Activated T-cell treated with anti-CD3 and anti-CD28 coated beads, Interleukin-2, amount 50 U/mL, for 24 hours (primary cell): ENCODE measurements around the gene RNF5.

Source experiments
- DNase-seq: peaks from one replicate; pipeline ENCODE4 v3.0.0-alpha.2; 2020
- H3K27ac Mint-ChIP-seq: 2 replicates; pipeline ENCODE4 v1.8.0; 2020; ENCODE audit warnings: mild to moderate bottlenecking, mixed read lengths
- H3K27me3 Mint-ChIP-seq: 2 replicates; pipeline ENCODE4 v1.8.0; 2020; ENCODE audit warnings: mixed read lengths
- H3K36me3 Mint-ChIP-seq: 2 replicates; pipeline ENCODE4 v1.8.0; 2020; ENCODE audit warnings: low read depth, mixed read lengths
- H3K4me1 Mint-ChIP-seq: 2 replicates; pipeline ENCODE4 v1.8.0; 2020; ENCODE audit warnings: low read depth, mixed read lengths
- H3K4me3 Mint-ChIP-seq: 2 replicates; pipeline ENCODE4 v1.8.0; 2020; ENCODE audit warnings: mild to moderate bottlenecking, moderate library complexity, mixed read lengths
- H3K9me3 Mint-ChIP-seq: 2 replicates; pipeline ENCODE4 v1.8.0; 2020; ENCODE audit warnings: mixed read lengths

The RNF5 gene

DNA sequence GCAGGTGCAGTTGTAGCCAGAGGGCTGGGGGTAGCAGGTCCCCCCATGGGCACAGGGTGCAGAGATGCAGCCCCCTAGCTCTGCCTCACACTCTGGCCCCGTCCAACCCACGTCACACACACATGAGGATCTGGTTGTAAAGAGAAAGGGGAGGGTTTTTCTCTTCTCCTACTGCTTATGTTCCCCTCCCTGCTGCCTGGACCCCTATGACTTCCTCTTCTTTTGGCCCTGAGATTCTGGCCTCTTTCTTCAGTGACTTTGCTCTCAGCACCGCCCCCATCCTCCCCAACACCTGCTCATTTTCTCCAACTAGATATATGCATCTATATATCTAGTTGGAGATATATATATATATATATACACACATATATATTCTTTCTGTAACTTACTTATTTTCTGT lies 35.9 kb downstream of the RNF5 start:
- DNase-seq = no peak
- no peak overlapping the region for H3K4me3 Mint-ChIP-seq
- no peaks in the 10 kb centered on the region for H3K9me3 Mint-ChIP-seq
- no peaks in the 10 kb centered on the region for H3K4me1 Mint-ChIP-seq
- H3K27ac Mint-ChIP-seq = no peak overlapping the region
- no peaks in the 10 kb centered on the region for H3K27me3 Mint-ChIP-seq
- no peaks in the 10 kb centered on the region for H3K36me3 Mint-ChIP-seq

DNA sequence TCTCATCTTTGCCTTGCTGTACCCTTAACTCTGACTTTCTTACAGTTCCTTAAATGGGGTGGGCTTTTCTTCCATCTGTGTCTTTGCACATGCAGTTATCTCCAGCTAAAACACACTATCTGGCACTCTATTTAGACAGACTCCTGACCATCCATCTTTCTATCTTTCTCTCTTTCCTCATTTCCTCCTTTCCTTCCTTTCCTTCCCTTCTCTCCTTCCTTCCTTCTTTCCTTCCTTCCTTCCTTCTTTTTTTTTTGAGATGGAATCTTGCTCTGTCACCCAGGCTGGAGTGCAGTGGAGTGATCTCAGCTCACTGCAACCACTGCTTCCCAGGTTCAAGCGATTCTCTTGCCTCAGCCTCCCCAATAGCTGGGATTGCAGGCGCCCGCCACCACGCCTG lies 37.4 kb downstream of the RNF5 start:
- Mint-ChIP-seq H3K27me3 (no peaks in the 10 kb centered on the region), H3K36me3 (no peaks in the 10 kb centered on the region), H3K27ac (no peak overlapping the region)

DNA sequence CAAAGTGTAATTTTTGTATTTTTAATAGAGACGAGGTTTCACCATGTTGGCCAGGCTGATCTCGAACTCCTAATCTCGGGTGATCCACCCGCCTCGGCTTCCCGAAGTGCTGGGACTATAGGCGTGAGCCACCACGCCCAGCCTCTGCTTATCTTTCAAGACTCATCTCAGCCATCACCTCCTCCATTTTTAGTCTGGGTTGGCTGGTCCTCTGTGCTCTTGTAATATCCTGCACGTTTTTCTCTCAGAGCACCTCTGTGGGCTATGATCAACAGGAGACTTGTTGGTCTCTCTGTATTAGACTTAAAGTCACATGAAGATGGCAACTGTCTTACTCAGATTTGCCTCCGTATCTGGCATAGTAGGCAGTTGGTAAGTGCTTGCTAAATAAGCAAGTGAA lies 38.1 kb downstream of the RNF5 start:
- Mint-ChIP-seq H3K27ac (no peak overlapping the region), H3K4me1 (no peaks in the 10 kb centered on the region), H3K36me3 (no peaks in the 10 kb centered on the region), H3K27me3 (no peaks in the 10 kb centered on the region), H3K9me3 (no peaks in the 10 kb centered on the region), H3K4me3 (no peak overlapping the region)
- no peak for DNase-seq

More for the DNA sequence above, 37.4 kb downstream of the RNF5 start:
- Mint-ChIP-seq H3K4me3 (no peak overlapping the region), H3K9me3 (no peaks in the 10 kb centered on the region), H3K4me1 (no peaks in the 10 kb centered on the region)
- no peak for DNase-seq

DNA sequence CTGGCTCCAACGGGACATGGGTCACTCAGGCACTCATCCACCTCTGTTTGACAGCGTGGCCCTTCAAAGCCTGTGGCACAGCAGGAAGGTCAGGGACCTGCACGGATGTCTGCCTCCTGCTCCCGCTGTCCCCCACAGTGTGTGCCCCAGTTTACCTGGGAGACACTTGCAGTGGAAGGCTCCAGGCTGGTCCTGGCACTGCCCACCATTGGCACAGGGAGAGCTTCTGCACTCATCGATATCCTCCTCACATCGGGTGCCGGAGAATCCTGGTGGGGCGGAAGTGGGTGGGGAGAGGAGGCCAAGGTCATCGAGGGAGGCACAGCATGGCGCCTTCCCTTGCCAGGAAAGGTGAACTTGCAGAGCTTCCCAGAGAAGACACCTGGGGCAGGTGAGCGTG lies 38.8 kb downstream of the RNF5 start:
- no peaks in the 10 kb centered on the region for H3K27me3 Mint-ChIP-seq

DNA sequence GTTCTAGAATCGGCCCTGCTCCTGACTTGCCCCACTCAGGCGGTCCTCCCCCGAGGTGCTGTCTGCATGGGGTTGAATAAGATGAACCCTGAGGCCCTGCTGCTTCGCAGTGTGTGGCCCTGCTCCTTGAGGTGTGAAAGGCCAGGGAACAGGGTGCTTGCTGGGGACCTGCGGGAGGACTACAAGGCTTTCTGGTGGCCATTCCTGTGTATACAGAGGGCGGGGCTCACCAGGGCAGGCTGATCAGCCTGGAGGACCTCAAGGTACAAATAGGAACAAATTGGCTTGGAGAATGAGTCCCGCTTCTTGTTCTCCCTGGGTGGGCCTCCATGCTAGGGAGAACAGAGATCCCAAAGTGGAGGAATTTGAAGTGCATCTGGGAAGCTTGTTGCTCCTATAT lies 40.0 kb downstream of the RNF5 start:
- H3K9me3 Mint-ChIP-seq = no peaks in the 10 kb centered on the region
- H3K4me3 Mint-ChIP-seq = no peak overlapping the region
- H3K27ac Mint-ChIP-seq = no peak overlapping the region
- no peaks in the 10 kb centered on the region for H3K36me3 Mint-ChIP-seq
- H3K4me1 Mint-ChIP-seq = peaks cover 10% of the 10 kb centered on the region
- H3K27me3 Mint-ChIP-seq = no peaks in the 10 kb centered on the region
- no peak for DNase-seq

More for the DNA sequence above, 38.8 kb downstream of the RNF5 start:
- Mint-ChIP-seq H3K4me3 (no peak overlapping the region), H3K9me3 (no peaks in the 10 kb centered on the region), H3K4me1 (no peaks in the 10 kb centered on the region), H3K36me3 (no peaks in the 10 kb centered on the region), H3K27ac (no peak overlapping the region)
- no peak for DNase-seq

DNA sequence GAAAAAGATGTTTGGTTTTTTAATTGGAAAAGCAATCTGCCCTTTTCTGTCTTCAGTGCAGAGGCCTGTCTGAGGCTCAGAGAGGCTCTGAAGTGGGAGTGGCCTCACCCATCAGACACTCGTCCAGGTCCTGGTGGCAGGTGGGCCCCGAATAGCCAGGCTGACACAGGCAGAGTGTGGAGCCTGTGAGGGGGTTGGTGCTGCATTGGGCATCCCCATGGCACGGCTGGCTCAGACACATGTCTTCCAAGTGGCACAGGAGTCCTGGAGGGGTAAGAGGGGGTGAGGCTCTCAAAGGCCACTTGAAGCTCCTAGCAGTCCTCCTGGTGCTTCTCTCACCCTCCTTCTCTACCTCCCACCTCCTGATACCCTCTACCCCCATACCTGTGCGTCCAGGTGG lies 41.8 kb downstream of the RNF5 start:
- Mint-ChIP-seq H3K36me3 (no peaks in the 10 kb centered on the region), H3K27me3 (no peaks in the 10 kb centered on the region), H3K9me3 (no peaks in the 10 kb centered on the region), H3K4me1 (peaks cover 10% of the 10 kb centered on the region), H3K27ac (no peak overlapping the region), H3K4me3 (no peak overlapping the region)
- no peak for DNase-seq

DNA sequence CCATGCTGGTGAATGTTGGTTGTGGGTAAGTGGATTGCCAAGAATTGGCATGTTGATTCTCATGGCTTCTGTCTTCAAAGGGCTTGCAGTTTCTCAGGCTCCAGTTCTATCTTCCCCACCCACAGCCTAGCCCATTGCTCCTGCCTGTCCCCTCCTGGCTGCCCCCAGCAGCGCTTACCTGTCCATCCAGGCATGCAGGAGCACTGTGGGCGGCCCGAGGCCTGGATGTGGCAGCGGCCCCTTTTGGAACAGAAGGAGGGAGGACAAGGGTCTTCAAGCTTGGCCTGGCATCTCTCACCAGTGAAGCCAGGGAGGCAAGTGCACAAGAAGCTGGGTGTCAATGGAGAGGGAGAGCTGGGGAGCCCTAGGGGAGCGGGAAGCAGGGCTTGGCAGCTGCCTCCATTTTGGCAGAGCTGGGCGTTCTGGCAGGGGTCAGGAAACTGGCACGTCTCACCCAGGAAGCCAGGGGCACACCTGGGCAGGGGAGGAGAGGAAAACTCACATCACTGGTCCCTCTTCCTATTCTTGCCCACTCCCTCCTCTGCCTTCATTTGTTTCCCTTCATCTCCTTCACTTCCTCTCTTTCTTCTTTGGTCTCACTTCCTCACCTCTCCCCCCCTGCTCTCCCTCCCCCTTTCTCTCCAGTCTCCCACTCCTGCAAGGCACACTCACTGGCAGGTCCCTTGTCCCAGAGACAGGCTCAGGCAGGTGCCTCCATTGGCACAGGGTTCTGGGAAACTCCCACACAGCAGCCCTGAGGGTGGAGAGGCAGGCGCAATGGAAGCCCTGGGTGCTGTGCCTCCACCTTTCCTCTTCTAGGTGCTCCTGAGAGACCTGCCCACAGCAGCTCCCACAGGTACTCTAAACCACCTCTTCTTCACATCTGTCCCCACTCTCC lies 44.4 kb downstream of the RNF5 start:
- Mint-ChIP-seq H3K36me3 (no peaks in the 10 kb centered on the region), H3K4me1 (peaks cover 10% of the 10 kb centered on the region), H3K9me3 (no peaks in the 10 kb centered on the region), H3K27ac (no peak overlapping the region), H3K27me3 (no peaks in the 10 kb centered on the region), H3K4me3 (no peak overlapping the region)
- no peak for DNase-seq

DNA sequence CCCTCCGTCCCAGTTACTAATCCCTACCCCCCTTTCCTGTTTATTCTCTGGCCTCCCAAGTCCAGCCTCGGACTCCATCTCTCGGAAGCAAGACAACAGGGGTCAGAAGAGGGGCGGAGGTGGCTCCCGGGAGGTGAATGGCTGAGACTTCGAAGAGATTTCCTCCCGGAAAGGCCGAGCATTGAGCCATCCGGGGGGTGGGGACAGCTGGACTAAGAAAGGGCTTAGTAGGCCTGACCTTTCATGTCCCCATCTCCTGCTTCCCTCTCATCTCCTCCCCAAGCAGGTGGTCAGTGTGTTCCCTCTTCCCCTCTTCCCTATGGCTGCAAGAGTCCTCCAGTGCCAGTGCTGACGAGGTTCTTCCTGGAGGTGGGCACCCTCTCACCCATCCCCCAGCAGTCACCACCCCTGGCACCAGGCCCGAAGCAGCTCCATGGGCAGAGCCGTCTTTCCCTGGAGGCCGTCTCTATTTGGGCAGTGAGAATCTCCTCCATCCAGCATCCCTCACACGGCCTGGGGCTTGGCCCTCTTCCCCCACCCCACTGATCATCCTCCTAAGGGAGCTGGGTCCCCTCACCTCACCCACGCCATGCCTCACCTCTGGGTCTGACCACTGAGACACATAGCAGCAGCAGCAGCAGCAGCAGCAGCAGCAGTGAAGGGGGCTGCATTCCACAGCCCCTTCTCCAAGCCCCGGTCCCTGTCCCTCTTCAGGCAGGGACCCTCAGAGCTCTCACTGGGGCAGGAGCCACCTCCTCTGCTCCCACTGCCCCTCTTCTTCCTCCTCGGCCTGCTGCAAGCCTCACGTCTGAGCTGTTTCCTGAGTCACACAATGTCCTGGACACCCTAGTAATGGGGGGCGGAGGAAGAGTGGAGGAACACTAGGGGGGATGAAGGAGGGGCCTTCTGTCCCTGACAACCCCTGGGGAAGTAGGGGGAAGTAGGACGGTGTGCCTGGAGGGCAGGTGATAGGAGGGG lies 45.3 kb downstream of the RNF5 start, which contains the start of gene NOTCH4:
Gene NOTCH4, minus strand, starts transcription at position 810 of the 978 bp plus-strand sequence. Its CDS starts 139 bp downstream, at position 671.
- H3K9me3 Mint-ChIP-seq = no peaks in the 10 kb centered on the region
- no peak for DNase-seq
- H3K27me3 Mint-ChIP-seq = no peaks in the 10 kb centered on the region
- no peak within 1 kb of the TSS for H3K4me3 Mint-ChIP-seq
- peaks cover 10% of the 10 kb centered on the region for H3K4me1 Mint-ChIP-seq
- no peak within 1 kb of the TSS for H3K27ac Mint-ChIP-seq
- no peaks in the 10 kb centered on the region for H3K36me3 Mint-ChIP-seq

DNA sequence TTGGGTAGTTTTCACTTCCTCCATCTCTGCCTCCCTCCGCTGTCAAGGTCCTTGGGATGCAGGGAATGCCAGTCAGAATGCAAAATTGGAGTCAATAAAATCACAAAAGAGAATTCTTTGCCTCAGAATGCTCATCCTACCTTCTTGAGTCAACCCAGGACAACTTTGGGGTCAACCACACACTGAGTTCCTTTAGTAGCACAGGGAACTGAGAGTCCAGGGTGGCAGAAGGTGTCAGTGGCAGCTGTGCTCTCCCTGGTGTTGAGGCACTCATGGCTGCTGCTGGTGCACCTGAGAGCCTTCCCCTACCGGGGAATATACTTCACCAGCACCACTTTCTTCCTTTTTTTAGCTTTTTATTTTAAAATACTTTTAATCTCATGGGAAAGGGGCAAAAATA lies 46.5 kb downstream of the RNF5 start:
- no peaks in the 10 kb centered on the region for H3K9me3 Mint-ChIP-seq
- no peaks in the 10 kb centered on the region for H3K36me3 Mint-ChIP-seq
- no peak overlapping the region for H3K27ac Mint-ChIP-seq
- no peaks in the 10 kb centered on the region for H3K27me3 Mint-ChIP-seq
- H3K4me3 Mint-ChIP-seq = no peak overlapping the region
- no peak for DNase-seq
- H3K4me1 Mint-ChIP-seq = peaks cover 10% of the 10 kb centered on the region

DNA sequence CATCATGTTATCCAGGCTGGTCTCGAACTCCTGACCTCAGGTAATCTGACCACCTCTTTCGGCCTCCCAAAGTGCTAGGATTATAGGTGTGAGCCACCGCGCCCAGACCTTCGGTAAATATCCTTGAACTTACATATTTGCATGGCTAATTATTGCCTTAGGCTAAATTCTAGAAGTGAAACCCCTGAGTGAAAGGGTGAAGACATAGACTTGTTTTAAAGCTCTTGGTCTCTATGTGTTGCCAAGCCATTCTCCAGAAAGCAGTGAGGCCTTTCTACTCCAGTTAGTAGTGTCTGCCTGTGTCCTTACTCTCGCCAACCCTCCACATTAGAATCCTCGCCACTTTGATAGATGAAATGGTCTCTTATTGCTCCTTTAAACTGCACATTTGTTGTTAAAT lies 48.2 kb downstream of the RNF5 start:
- Mint-ChIP-seq H3K27me3 (no peaks in the 10 kb centered on the region), H3K36me3 (no peaks in the 10 kb centered on the region), H3K4me1 (peaks cover 10% of the 10 kb centered on the region), H3K4me3 (no peak overlapping the region), H3K9me3 (no peaks in the 10 kb centered on the region), H3K27ac (no peak overlapping the region)
- no peak for DNase-seq
